B cell (primary cell): ENCODE results near the gene OBP2B. TPM values are rescaled to one million over a fixed set of nuclear protein-coding genes. Genes with fewer than 3 reads are reported as not detected.

Experiments
- ATAC-seq: fragments of 200-7000 bp; cut with Tn5 transposase; one replicate; pipeline ENCODE4 v1.10.0; 2021; ENCODE audit warnings: low read depth, mild to moderate bottlenecking, moderate number of reproducible peaks, moderate library complexity
- CTCF ChIA-PET: fragments of 350-600 bp; sonication (Branson Sonifier 250); formaldehyde crosslinking; loops from one replicate; lab custom pipeline; 2021; ENCODE audit warnings: antibody characterized with exemption, inconsistent platforms; lab: Charles Lee
- POLR2A ChIA-PET: fragments of 350-600 bp; sonication (Branson Sonifier 250); formaldehyde crosslinking; loops from one replicate; lab custom pipeline; 2021; ENCODE audit warnings: antibody characterized with exemption; lab: Charles Lee
- DNase-seq: peaks from one replicate; pipeline ENCODE4 v3.0.0; 2013
- H2AFZ ChIP-seq: 2 replicates; pipeline ENCODE4 v1.6.1; 2012; ENCODE audit warnings: mild to moderate bottlenecking, low read depth, low read length; ENCODE audit not compliant: insufficient read depth, poor library complexity, severe bottlenecking
- H3K27ac ChIP-seq, 2 donors: 1 replicate in 1 of 2; 2 replicates in 1 of 2; pipeline ENCODE4 v1.5.1; 2012 to 2013; ENCODE audit warnings: low read length in 2 of 2, mild to moderate bottlenecking in 2 of 2, moderate library complexity in 1 of 2
- H3K27me3 ChIP-seq, 4 experiments: fragments of 200-600 bp in 1 of 4; sonication (generic) in 1 of 4; replicated peaks in 1 of 4; 1 replicate in 2 of 4; 2 replicates in 2 of 4; pipeline versions ENCODE4 v1.6.1 to v1.7.0; 2013 to 2016; ENCODE audit warnings: low read length in 3 of 4, mild to moderate bottlenecking in 2 of 4, mixed read lengths in 1 of 4, moderate library complexity in 1 of 4; ENCODE audit not compliant: insufficient read depth in 4 of 4, control insufficient read depth in 3 of 4; ENCODE audit errors: control extremely low read depth in 1 of 4
- H3K36me3 ChIP-seq, 2 experiments: replicated peaks in 1 of 2; 1 replicate in 1 of 2; 2 replicates in 1 of 2; pipeline versions ENCODE4 v1.6.1 to v1.7.1; 2013; ENCODE audit warnings: low read length in 1 of 2; ENCODE audit not compliant: insufficient read depth in 2 of 2, control insufficient read depth in 1 of 2; ENCODE audit errors: control extremely low read depth in 1 of 2, extremely low read depth in 1 of 2
- H3K4me1 ChIP-seq, 2 donors: fragments of 200-600 bp in 1 of 2; sonication (generic) in 1 of 2; 1 replicate in 1 of 2; 2 replicates in 1 of 2; pipeline versions ENCODE4 v1.5.1 to v1.6.1; 2013 to 2017; ENCODE audit warnings: low read length in 2 of 2; ENCODE audit not compliant: control insufficient read depth in 2 of 2, insufficient read depth in 2 of 2
- H3K4me2 ChIP-seq: replicated peaks from 2 replicates; pipeline ENCODE3; 2012; ENCODE audit warnings: mild to moderate bottlenecking, low read depth, low read length; ENCODE audit not compliant: poor library complexity, severe bottlenecking
- H3K4me3 ChIP-seq, 5 experiments: fragments of 200-600 bp in 1 of 5; sonication (generic) in 1 of 5; 1 replicate in 3 of 5; 2 replicates in 2 of 5; pipeline versions ENCODE4 v1.5.1 to v1.7.0; 2011 to 2016; ENCODE audit warnings: low read length in 4 of 5, mild to moderate bottlenecking in 4 of 5, low read depth in 2 of 5, control low read depth in 1 of 5, moderate library complexity in 1 of 5; ENCODE audit not compliant: insufficient read depth in 1 of 5; ENCODE audit errors: control extremely low read depth in 1 of 5, extremely low read depth in 1 of 5
- H3K79me2 ChIP-seq: fragments of 200-600 bp; sonication (generic); one replicate; pipeline ENCODE4 v1.6.0; 2016; ENCODE audit warnings: low read length; ENCODE audit not compliant: control insufficient read depth, insufficient read depth
- H3K9ac ChIP-seq: fragments of 200-600 bp; sonication (generic); 2 replicates; pipeline ENCODE4 v1.6.1; 2017; ENCODE audit warnings: mild to moderate bottlenecking, low read length, moderate library complexity
- H3K9me3 ChIP-seq, 3 donors: one replicate each; pipeline versions ENCODE4 v1.6.1 to v1.7.1; 2013; ENCODE audit warnings: low read length in 2 of 3; ENCODE audit not compliant: control insufficient read depth in 2 of 3, insufficient read depth in 1 of 3; ENCODE audit errors: control extremely low read depth in 1 of 3
- H4K20me1 ChIP-seq: 2 replicates; pipeline ENCODE4 v1.6.0; 2012; ENCODE audit warnings: mild to moderate bottlenecking, low read length; ENCODE audit not compliant: insufficient read depth, control insufficient read depth, poor library complexity, severe bottlenecking
- H3K27ac Mint-ChIP-seq: one replicate; pipeline ENCODE4 v1.8.0; 2021; ENCODE audit warnings: mixed read lengths
- H3K27me3 Mint-ChIP-seq: one replicate; pipeline ENCODE4 v1.8.0; 2021; ENCODE audit warnings: mixed read lengths
- H3K4me1 Mint-ChIP-seq: one replicate; pipeline ENCODE4 v1.8.0; 2021; ENCODE audit warnings: mixed read lengths
- H3K4me3 Mint-ChIP-seq: one replicate; pipeline ENCODE4 v1.8.0; 2021; ENCODE audit warnings: mixed read lengths
- H3K9me3 Mint-ChIP-seq: one replicate; pipeline ENCODE4 v1.8.0; 2022; ENCODE audit warnings: mixed read lengths; ENCODE audit not compliant: insufficient read depth
- CTCF ChIP-seq: fragments of 200-600 bp; IDR thresholded peaks from one replicate; pipeline ENCODE4 v1.8.0; 2022; ENCODE audit warnings: antibody characterized with exemption, mild to moderate bottlenecking
- EZH2 ChIP-seq: IDR thresholded peaks from 2 replicates; pipeline ENCODE4 v1.6.1; 2012; ENCODE audit warnings: borderline replicate concordance, low read depth, mild to moderate bottlenecking, moderate library complexity, low read length; ENCODE audit not compliant: insufficient read depth, poor library complexity, severe bottlenecking
- WGBS: methylation state at CpG from one replicate; pipeline ENCODE4 v1.1.5; 2013; ENCODE audit warnings: missing lambda C conversion rate; ENCODE audit not compliant: insufficient coverage; 5-methylcytosine and 5-hydroxymethylcytosine counted together
- intact Hi-C: fragments of 100-400 bp; cut with micrococcal nuclease; formaldehyde crosslinking; loops from one replicate; pipeline ENCODE4 v1.10.0; 2022
- polyA plus RNA-seq: library from polyadenylated mRNA; depleted of rRNA; stranded (reverse); fragments of >200 nt; gene quantifications from 2 replicates; pipeline ENCODE4 v1.2.3, GENCODE V29; 2012
- total RNA-seq, 2 donors: library from RNA; stranded (reverse); fragments of 120-200 nt in 1 of 2; gene quantifications; 1 replicate in 1 of 2; 2 replicates in 1 of 2; pipeline versions ENCODE4 v1.2.3 to v1.2.4, GENCODE V29; 2013 to 2022

The OBP2B gene
- total and polyA plus RNA-seq, 2 donors (not counting 1 experiment from before 2014, with no cell fraction given) = not detected

- no peaks in the 10 kb centered on the region for H3K79me2 ChIP-seq
- peaks cover 9 to 10% of the 10 kb centered on the region in 2 donors for H3K4me1 ChIP-seq
- ATAC-seq = no peak
- ChIA-PET CTCF (no interaction called here), POLR2A (no interaction called here)
- intact Hi-C loops = no loop called here
- WGBS = 95% methylated on average over 29 of the region's 31 CpGs
- no peak overlapping the region for H2AFZ ChIP-seq
- H3K27me3 ChIP-seq = peaks cover 0 to 23% (median 3%) of the 10 kb centered on the region in 4 experiments
- H3K9ac ChIP-seq = no peak overlapping the region
- no peaks in the 10 kb centered on the region for H4K20me1 ChIP-seq
- no peak for TF ChIP-seq CTCF
- TF ChIP-seq EZH2 = no peak
- Mint-ChIP-seq H3K4me1 (peaks cover 13% of the 10 kb centered on the region), H3K27ac (no peak overlapping the region), H3K27me3 (peaks cover 27% of the 10 kb centered on the region), H3K4me3 (no peak overlapping the region), H3K9me3 (no peaks in the 10 kb centered on the region)
- H3K9me3 ChIP-seq = peaks cover 0 to 17% (median 0%) of the 10 kb centered on the region in 3 donors
- no peak overlapping the region for H3K27ac ChIP-seq
- no peak for DNase-seq
- H3K4me2 ChIP-seq = no peak overlapping the region
- no peaks in the 10 kb centered on the region for H3K36me3 ChIP-seq
- no peak overlapping the region for H3K4me3 ChIP-seq
Measured at GRCh38 chr9:133234577-133235322, 25.7 kb upstream of the OBP2B start.
